H1 (cell line): Measurements from ENCODE around the gene ROPN1. TPM values are rescaled to one million over a fixed set of nuclear protein-coding genes. Genes with fewer than 3 reads are reported as not detected.

Experiments
- CTCF ChIA-PET: fragments of 300-600 bp; sonication (Branson Sonifier 250); formaldehyde crosslinking; loops from one replicate; lab custom pipeline; 2021; ENCODE audit not compliant: partially characterized antibody; lab: Charles Lee
- POLR2A ChIA-PET: fragments of 300-600 bp; sonication (Branson Sonifier 250); formaldehyde crosslinking; loops from one replicate; lab custom pipeline; 2021; ENCODE audit warnings: inconsistent platforms; ENCODE audit not compliant: partially characterized antibody; lab: Charles Lee
- DNase-seq, 2 experiments: peaks; one replicate each; pipeline versions ENCODE4 v3.0.0 to v3.0.0-alpha.2; 2010 to 2022; ENCODE audit warnings: low spot score in 2 of 2, low read depth in 1 of 2, mixed read lengths in 1 of 2
- FAIRE-seq: peaks from 2 replicates; lab custom pipeline; 2011; peaks lifted over from hg19 to GRCh38; lab: Jason Lieb, UNC
- H2AFZ ChIP-seq: 2 replicates; pipeline ENCODE4 v1.8.1; 2012; ENCODE audit warnings: low read length, inconsistent platforms
- H2AK5ac ChIP-seq: 2 replicates; pipeline ENCODE4 v1.6.1; 2013; ENCODE audit warnings: low read depth, low read length
- H2BK120ac ChIP-seq: replicated peaks from 2 replicates; pipeline ENCODE3; 2013; ENCODE audit warnings: low read depth, low read length, inconsistent platforms
- H2BK12ac ChIP-seq: 2 replicates; pipeline ENCODE4 v1.6.1; 2013; ENCODE audit warnings: low read depth, low read length
- H2BK15ac ChIP-seq: 2 replicates; pipeline ENCODE4 v1.6.1; 2013; ENCODE audit warnings: low read length
- H2BK20ac ChIP-seq: 2 replicates; pipeline ENCODE4 v1.6.1; 2013; ENCODE audit warnings: low read length
- H2BK5ac ChIP-seq: 2 replicates; pipeline ENCODE4 v1.6.1; 2013; ENCODE audit warnings: low read depth, low read length
- H3K14ac ChIP-seq: 2 replicates; pipeline ENCODE4 v1.6.1; 2013; ENCODE audit warnings: inconsistent platforms; ENCODE audit not compliant: insufficient read length
- H3K18ac ChIP-seq: 2 replicates; pipeline ENCODE4 v1.6.1; 2013; ENCODE audit warnings: low read length; ENCODE audit errors: extremely low read depth
- H3K23ac ChIP-seq: 2 replicates; pipeline ENCODE4 v1.6.1; 2013; ENCODE audit warnings: inconsistent platforms; ENCODE audit not compliant: insufficient read length
- H3K23me2 ChIP-seq: 2 replicates; pipeline ENCODE4 v1.6.1; 2013; ENCODE audit warnings: low read depth, low read length
- H3K27ac ChIP-seq: 2 replicates; pipeline ENCODE4 v1.6.1; 2011; ENCODE audit warnings: low read depth, low read length, inconsistent platforms
- H3K27me3 ChIP-seq, 4 experiments: replicated peaks in 1 of 4; 1 replicate in 1 of 4; 2 replicates in 3 of 4; pipeline versions ENCODE4 v1.6.1 to v1.8.1; 2011 to 2013; ENCODE audit warnings: low read length in 3 of 4, mild to moderate bottlenecking in 3 of 4, inconsistent platforms in 2 of 4, mixed read lengths in 2 of 4, moderate library complexity in 1 of 4; ENCODE audit not compliant: control insufficient read depth in 3 of 4, insufficient read depth in 3 of 4; ENCODE audit errors: extremely low read depth in 1 of 4
- H3K36me3 ChIP-seq, 4 experiments: 2 replicates each; pipeline versions ENCODE4 v1.6.1 to v1.8.1; 2011 to 2013; ENCODE audit warnings: mild to moderate bottlenecking in 4 of 4, low read length in 3 of 4, moderate library complexity in 2 of 4, control low read depth in 1 of 4, inconsistent platforms in 1 of 4; ENCODE audit not compliant: insufficient read depth in 4 of 4, control insufficient read depth in 2 of 4
- H3K4ac ChIP-seq: replicated peaks from 2 replicates; pipeline ENCODE3; 2013; ENCODE audit warnings: low read length, low read depth, mixed read lengths, inconsistent platforms; ENCODE audit not compliant: insufficient read length
- H3K4me1 ChIP-seq, 4 experiments: replicated peaks in 1 of 4; 1 replicate in 1 of 4; 2 replicates in 3 of 4; pipeline versions ENCODE4 v1.6.1 to v1.8.1; 2011 to 2013; ENCODE audit warnings: low read length in 3 of 4, inconsistent platforms in 2 of 4, mixed read lengths in 1 of 4; ENCODE audit not compliant: insufficient read depth in 4 of 4, control insufficient read depth in 3 of 4
- H3K4me2 ChIP-seq, 2 experiments: 2 replicates each; pipeline versions ENCODE4 v1.6.1 to v1.8.1; 2011 to 2013; ENCODE audit warnings: low read depth in 2 of 2, low read length in 2 of 2, control low read depth in 1 of 2, inconsistent platforms in 1 of 2, mild to moderate bottlenecking in 1 of 2; ENCODE audit not compliant: insufficient read depth in 1 of 2
- H3K4me3 ChIP-seq, 4 experiments: fragments of 200-600, 300-600 bp in 1 of 4; sonication (generic), shearing (Covaris generic), sonication (Bioruptor Twin) in 1 of 4; 2 replicates each; pipeline versions ENCODE4 v1.5.1 to v1.8.1; 2011 to 2016; ENCODE audit warnings: low read length in 4 of 4, low read depth in 3 of 4, control low read depth in 2 of 4, inconsistent platforms in 2 of 4, mild to moderate bottlenecking in 2 of 4, mixed read lengths in 1 of 4, moderate library complexity in 1 of 4; ENCODE audit not compliant: insufficient read depth in 2 of 4; ENCODE audit errors: extremely low read depth in 1 of 4
- H3K56ac ChIP-seq: replicated peaks from 2 replicates; pipeline ENCODE3; 2013; ENCODE audit warnings: low read depth, mild to moderate bottlenecking, mixed read lengths, low read length, inconsistent platforms; ENCODE audit not compliant: insufficient read length
- H3K79me1 ChIP-seq: 2 replicates; pipeline ENCODE4 v1.6.1; 2013; ENCODE audit warnings: low read depth, low read length, control low read depth
- H3K79me2 ChIP-seq, 2 experiments: 2 replicates each; pipeline versions ENCODE4 v1.6.1 to v1.8.1; 2012 to 2013; ENCODE audit warnings: low read length in 2 of 2, mild to moderate bottlenecking in 2 of 2, inconsistent platforms in 1 of 2; ENCODE audit not compliant: insufficient read depth in 2 of 2, control insufficient read depth in 1 of 2
- H3K9ac ChIP-seq, 4 experiments: replicated peaks in 1 of 4; 1 replicate in 1 of 4; 2 replicates in 3 of 4; pipeline versions ENCODE4 v1.6.1 to v1.8.1; 2011 to 2013; ENCODE audit warnings: low read depth in 3 of 4, low read length in 3 of 4, control low read depth in 2 of 4, mild to moderate bottlenecking in 2 of 4, moderate library complexity in 2 of 4, inconsistent platforms in 1 of 4; ENCODE audit errors: extremely low read depth in 1 of 4
- H3K9me3 ChIP-seq, 2 experiments: 2 replicates each; pipeline versions ENCODE4 v1.6.1 to v1.8.1; 2012 to 2013; ENCODE audit warnings: mild to moderate bottlenecking in 2 of 2, moderate library complexity in 2 of 2, control low read depth in 1 of 2, inconsistent platforms in 1 of 2, low read depth in 1 of 2, low read length in 1 of 2, mixed read lengths in 1 of 2; ENCODE audit not compliant: insufficient read depth in 2 of 2
- H4K20me1 ChIP-seq, 2 experiments: replicated peaks in 1 of 2; 2 replicates each; pipeline versions ENCODE3 to v1.8.1; 2011 to 2013; ENCODE audit warnings: inconsistent platforms in 2 of 2, low read length in 2 of 2, mild to moderate bottlenecking in 1 of 2; ENCODE audit not compliant: insufficient read depth in 2 of 2, control insufficient read depth in 1 of 2
- H4K5ac ChIP-seq: 2 replicates; pipeline ENCODE4 v1.6.1; 2013; ENCODE audit warnings: low read length, low read depth, mixed read lengths, inconsistent platforms; ENCODE audit not compliant: insufficient read length
- H4K8ac ChIP-seq: 2 replicates; pipeline ENCODE4 v1.8.0; 2013; ENCODE audit warnings: mild to moderate bottlenecking, moderate library complexity, low read length, inconsistent platforms; ENCODE audit not compliant: insufficient read depth; ENCODE audit errors: extremely low read depth
- H4K91ac ChIP-seq: replicated peaks from 2 replicates; pipeline ENCODE3; 2013; ENCODE audit warnings: low read length, mixed read lengths, inconsistent platforms; ENCODE audit not compliant: insufficient read length
- CTCF ChIP-seq, 3 experiments: IDR thresholded peaks; 1 replicate in 2 of 3; 2 replicates in 1 of 3; pipeline versions ENCODE4 v1.5.1 to v1.6.1; 2011; ENCODE audit warnings: low read length in 3 of 3, mild to moderate bottlenecking in 3 of 3, inconsistent platforms in 2 of 3, low read depth in 1 of 3, moderate library complexity in 1 of 3; ENCODE audit not compliant: insufficient read depth in 1 of 3; ENCODE audit errors: control extremely low read depth in 1 of 3
- E2F6 ChIP-seq: IDR thresholded peaks from 2 replicates; pipeline ENCODE4 v1.6.1; 2012; ENCODE audit warnings: inconsistent platforms
- EP300 ChIP-seq, 2 experiments: IDR thresholded peaks; 1 replicate in 1 of 2; 2 replicates in 1 of 2; pipeline ENCODE4 v1.6.1; 2011 to 2012; ENCODE audit warnings: low read depth in 2 of 2, low read length in 2 of 2, mild to moderate bottlenecking in 2 of 2, borderline replicate concordance in 1 of 2, inconsistent platforms in 1 of 2, moderate library complexity in 1 of 2
- FOSL1 ChIP-seq: IDR thresholded peaks from 2 replicates; pipeline ENCODE4 v1.6.1; 2011; ENCODE audit warnings: mild to moderate bottlenecking, low read depth, low read length, moderate library complexity; ENCODE audit not compliant: insufficient read depth
- HDAC2 ChIP-seq, 2 experiments: fragments of 300-600 bp in 1 of 2; sonication (generic) in 1 of 2; IDR thresholded peaks; 2 replicates each; pipeline ENCODE4 v1.6.1; 2011 to 2012; ENCODE audit warnings: low read depth in 2 of 2, low read length in 2 of 2, mild to moderate bottlenecking in 2 of 2, moderate library complexity in 2 of 2, borderline replicate concordance in 1 of 2, inconsistent platforms in 1 of 2
- WGBS, 2 experiments: shearing (Covaris generic) in 1 of 2; methylation state at CpG; one replicate each; pipeline versions ENCODE4 v1.1.6 to v1.1.7; 2013 to 2015; ENCODE audit warnings: low lambda C conversion rate in 2 of 2, mixed read lengths in 2 of 2, inconsistent platforms in 1 of 2, low coverage in 1 of 2, missing lambda C conversion rate in 1 of 2; ENCODE audit not compliant: insufficient replicate concordance in 2 of 2, insufficient coverage in 1 of 2, insufficient read length in 1 of 2; ENCODE audit errors: extremely low coverage in 1 of 2, missing lambda C conversion rate in 1 of 2; 5-methylcytosine and 5-hydroxymethylcytosine counted together
- polyA plus RNA-seq, 7 experiments: library from polyadenylated mRNA; depleted of rRNA in 3 of 7; stranded (reverse) in 5 of 7; unstranded in 2 of 7; fragments of >200 nt in 5 of 7; fragments of 200-250 nt in 2 of 7; gene quantifications; 1 replicate in 5 of 7; 2 replicates in 1 of 7; 4 replicates in 1 of 7; pipeline versions ENCODE4 v1.2.1 to v1.2.3, GENCODE V29; 2011 to 2013; ENCODE audit warnings: missing spikeins in 2 of 7, mixed read lengths in 2 of 7
- total RNA-seq: library from RNA; stranded (reverse); fragmentation: NEBNext Ultra II Directional; extraction: Animal tissue kit (Norgen Biotek cat#: 25700); gene quantifications from 2 replicates; pipeline ENCODE4 v1.2.1, GENCODE V29; 2021

The ROPN1 gene
- total and polyA plus RNA-seq, 2 of the 8 experiments (the other 6 are each of a cell fraction or from before 2014, with no cell fraction given): 0.03 TPM; not detected in 1

GRCh38 chr3:123939706-123940105 is 52.2 kb downstream of the ROPN1 start:
- no peaks in the 10 kb centered on the region for H3K4me1 ChIP-seq
- H3K14ac ChIP-seq: no peak overlapping the region
- no peak overlapping the region for H3K9ac ChIP-seq
- no peak overlapping the region for H3K4ac ChIP-seq
- no peak overlapping the region for H3K4me2 ChIP-seq
- H3K18ac ChIP-seq: no peak overlapping the region
- POLR2A ChIA-PET: interaction anchor here (1.6 kb wide), 1 partner anchor 13 kb away, joined by 6 read pairs; no protein-coding TSS in a partner anchor
- no peak overlapping the region for H2BK15ac ChIP-seq
- no peak overlapping the region for H4K8ac ChIP-seq
- no peak overlapping the region for H3K23ac ChIP-seq
- no peak overlapping the region for H2BK120ac ChIP-seq
- no peaks in the 10 kb centered on the region for H3K79me1 ChIP-seq
- H3K36me3 ChIP-seq: peaks cover 7 to 71% (median 24%) of the 10 kb centered on the region in 4 experiments
- DNase-seq (no peak), FAIRE-seq (no peak)
- no peak overlapping the region for H4K91ac ChIP-seq
- no peak overlapping the region for H4K5ac ChIP-seq
- WGBS, 2 experiments: 95% methylated on average over 2 of the region's 2 CpGs; no CpG with 5 or more reads in 1 of the 2 experiments
- no peak overlapping the region for H3K4me3 ChIP-seq
- TF ChIP-seq EP300 (IDR thresholded peaks at IDR 0.05; ENCODE audit: borderline replicate concordance in 1 of 2, low read depth in 2 of 2, low read length in 2 of 2) (no peak), CTCF (IDR thresholded peaks at IDR 0.05; ENCODE audit: control extremely low read depth in 1 of 3, insufficient read depth in 1 of 3, low read depth in 1 of 3, low read length in 3 of 3) (no peak), E2F6 (no peak), FOSL1 (no peak), HDAC2 (IDR thresholded peaks at IDR 0.05; ENCODE audit: borderline replicate concordance in 1 of 2, low read depth in 2 of 2, low read length in 2 of 2) (no peak)
- H3K79me2 ChIP-seq: no peaks in the 10 kb centered on the region
- H4K20me1 ChIP-seq: peaks cover 0 to 1% of the 10 kb centered on the region in 2 experiments
- no peak overlapping the region for H2BK5ac ChIP-seq
- H3K27ac ChIP-seq: no peak overlapping the region
- H2AFZ ChIP-seq: no peak overlapping the region
- H3K9me3 ChIP-seq: no peaks in the 10 kb centered on the region
- H2BK20ac ChIP-seq: no peak overlapping the region
- H3K23me2 ChIP-seq: no peaks in the 10 kb centered on the region
- CTCF ChIA-PET: no interaction called here
- H2AK5ac ChIP-seq: no peak overlapping the region
- H3K56ac ChIP-seq: no peak overlapping the region
- H3K27me3 ChIP-seq: no peaks in the 10 kb centered on the region
- no peak overlapping the region for H2BK12ac ChIP-seq
